Stimulated activated CD4-positive, alpha-beta T cell treated with anti-CD3 and anti-CD28 coated beads, Interleukin-4, amount 100 ng/mL, for 48 hours (primary cell): ENCODE measurements around the gene DCANP1.
"Not testable (repeated sequence)": the region's sequence is repeated elsewhere in the genome, so short reads cannot be mapped to it uniquely, and the experiment has no call there.

ENCODE experiments used
- DNase-seq, 2 donors: peaks; one replicate each; pipeline ENCODE4 v3.0.0-alpha.2; 2020; ENCODE audit warnings: low read depth in 2 of 2

DCANP1 gene

GRCh38 chr5:135447298-135447929 lies at the start of gene DCANP1:
DCANP1 (minus strand) TSS chr5:135447348; CDS start chr5:135447108, 240 bp downstream.
- no peak for DNase-seq

- not testable (repeated sequence) for DNase-seq
Observed at GRCh38 chr5:135495531-135495930, 48.4 kb upstream of the DCANP1 start.

DNA sequence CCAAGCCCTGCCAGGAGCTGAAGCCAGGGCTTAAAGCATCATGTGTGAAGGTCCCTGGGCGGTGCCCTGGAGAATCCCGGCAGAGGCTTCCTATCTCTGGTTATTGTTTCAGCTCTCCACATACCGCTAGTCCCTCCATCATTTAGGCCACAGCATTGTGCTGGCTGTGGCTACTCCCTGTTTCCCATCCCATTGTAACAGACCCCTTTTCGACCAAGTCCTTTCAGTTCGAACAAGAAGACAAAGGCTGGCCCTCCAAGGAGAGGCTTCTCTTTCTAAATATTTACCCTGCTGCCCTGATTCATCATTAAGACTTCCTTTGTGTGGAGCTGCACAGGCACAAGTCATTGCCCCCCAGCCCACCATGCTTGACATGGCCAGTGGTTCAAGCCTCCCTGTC lies 47.0 kb upstream of the DCANP1 start:
- no peak for DNase-seq

DNA sequence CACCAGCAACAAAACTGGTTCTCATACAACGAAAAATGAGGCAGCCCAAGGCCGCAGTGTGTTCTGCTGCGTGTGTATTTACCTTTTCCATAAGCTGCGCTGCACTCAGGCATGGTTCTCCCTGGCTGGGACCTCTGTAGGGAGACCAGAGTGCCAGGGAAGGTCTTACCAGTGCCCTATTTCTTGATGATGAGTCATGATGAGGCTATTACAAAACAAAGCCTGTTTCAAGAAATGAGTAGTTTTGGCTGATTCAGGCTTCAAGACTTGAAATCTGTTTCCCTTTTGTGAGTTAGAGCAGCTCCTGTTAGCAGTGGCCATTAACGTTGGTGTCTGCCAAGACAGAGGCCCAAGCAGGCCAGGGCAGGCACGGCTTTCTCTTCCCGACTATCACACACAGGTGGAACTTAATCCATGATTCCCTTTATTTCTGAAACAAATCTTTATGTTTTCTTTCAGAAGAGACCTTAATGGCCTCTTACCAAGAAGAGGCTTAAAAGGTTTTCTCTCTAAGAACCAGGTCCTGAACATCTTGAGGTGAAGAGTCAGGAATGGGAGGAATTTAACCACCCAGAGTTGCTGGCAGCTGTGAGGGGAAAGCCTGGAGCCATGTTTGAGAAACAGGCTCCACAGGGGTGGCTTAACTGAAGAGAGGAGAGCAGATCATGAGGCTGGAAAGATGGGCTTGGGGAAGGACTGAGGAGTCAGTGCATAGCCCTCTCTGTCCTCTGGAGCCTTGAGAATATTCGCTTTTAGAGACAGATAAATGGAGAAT lies 46.4 kb upstream of the DCANP1 start:
- DNase-seq: no peak

DNA sequence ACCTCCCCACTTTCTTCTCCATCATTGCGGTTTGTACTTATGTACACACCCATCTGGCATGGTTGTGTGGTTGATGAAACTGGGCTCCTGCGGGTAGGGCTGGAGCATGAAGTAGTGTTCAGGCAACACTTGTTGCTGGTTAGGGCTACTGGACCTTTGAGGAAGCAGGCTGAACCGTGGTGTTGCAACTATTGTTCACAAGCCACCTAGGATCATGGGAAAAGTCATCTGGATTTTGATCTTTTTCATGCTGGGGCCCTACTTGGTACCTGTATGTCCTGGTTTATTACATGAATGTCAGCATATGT lies 45.1 kb upstream of the DCANP1 start:
- DNase-seq: no peak

- DNase-seq: no peak
Observed at GRCh38 chr5:135491552-135492318, 44.6 kb upstream of the DCANP1 start.

GRCh38 chr5:135491038-135491551 lies 43.9 kb upstream of the DCANP1 start:
- DNase-seq: no peak

DNA sequence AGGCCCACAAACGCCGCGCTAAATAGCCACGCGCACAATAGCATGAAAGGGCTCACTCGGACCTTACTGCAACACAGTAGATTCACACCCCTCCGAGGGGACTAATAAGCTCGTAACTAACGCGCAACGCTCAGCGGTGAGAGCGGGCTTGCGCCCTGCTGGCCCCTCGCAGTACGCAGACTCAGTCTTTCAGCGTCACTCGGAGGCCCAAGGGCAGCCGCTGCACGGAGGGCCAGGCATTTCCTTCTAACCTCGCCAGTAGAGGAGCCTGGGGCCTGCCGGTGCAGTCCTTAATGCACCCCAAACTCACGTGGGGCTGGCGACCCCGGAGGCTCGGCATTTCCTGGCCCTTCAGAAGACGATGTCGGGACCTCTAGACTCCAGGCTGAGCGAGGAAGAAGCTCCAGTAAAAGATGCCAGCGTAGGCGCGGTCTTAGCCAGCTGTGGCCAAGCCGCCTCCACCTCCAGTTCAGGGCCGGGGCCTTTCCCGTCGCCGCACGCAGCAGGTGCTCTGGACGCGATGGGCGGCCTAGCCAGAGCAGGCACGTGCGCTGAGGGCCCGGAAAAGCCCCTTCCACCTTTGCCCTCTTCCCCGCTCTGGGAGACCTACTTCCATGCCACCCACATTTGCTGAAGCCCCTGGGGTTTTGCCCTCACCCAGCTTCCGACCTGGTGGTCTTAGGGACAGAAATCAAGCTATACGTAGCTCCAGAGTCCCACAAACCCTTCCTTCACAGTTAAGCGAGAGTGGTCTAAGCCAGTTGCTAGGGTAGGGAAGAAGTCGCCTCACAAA lies 43.3 kb upstream of the DCANP1 start:
- no peak for DNase-seq

DNA sequence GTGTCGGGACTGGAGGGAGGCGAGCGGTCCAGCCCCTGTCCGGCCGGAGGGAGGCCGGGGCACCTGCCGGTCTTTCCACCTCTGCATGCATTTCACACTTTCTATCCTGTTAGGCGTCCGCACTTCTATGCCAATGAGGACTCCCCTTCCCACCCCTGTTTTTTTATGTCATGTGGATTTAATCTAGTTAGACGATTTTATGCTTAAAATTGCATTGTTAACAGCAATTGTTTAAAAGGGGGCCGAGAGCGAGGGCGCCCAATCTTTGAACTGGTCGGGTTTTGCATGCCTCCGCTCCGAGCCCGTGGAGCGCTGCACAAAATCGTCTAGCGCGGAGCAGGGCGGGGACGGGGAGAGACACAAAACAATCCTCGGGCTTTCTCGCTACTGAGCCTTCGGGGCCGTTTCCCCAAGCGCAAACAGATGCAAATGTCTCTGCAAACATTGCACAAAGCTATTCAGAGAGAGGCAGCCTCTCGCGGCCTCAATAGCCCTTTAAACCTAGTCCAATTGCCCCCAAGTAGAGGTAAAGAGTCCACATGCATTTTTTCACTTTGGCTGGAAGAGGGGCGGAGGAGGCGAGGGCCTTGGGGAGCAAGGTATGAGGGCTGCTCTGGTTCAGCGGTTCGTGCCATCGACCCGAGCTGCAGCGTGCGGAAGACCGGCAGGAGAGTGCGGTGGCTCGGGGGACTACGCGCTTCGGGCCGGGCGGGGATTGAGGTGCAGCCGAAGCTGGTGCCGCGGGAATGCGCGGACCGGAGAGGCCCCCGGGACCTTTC lies 42.5 kb upstream of the DCANP1 start:
- no peak for DNase-seq

GRCh38 chr5:135488727-135489465 lies 41.7 kb upstream of the DCANP1 start:
- DNase-seq: no peak

DNA sequence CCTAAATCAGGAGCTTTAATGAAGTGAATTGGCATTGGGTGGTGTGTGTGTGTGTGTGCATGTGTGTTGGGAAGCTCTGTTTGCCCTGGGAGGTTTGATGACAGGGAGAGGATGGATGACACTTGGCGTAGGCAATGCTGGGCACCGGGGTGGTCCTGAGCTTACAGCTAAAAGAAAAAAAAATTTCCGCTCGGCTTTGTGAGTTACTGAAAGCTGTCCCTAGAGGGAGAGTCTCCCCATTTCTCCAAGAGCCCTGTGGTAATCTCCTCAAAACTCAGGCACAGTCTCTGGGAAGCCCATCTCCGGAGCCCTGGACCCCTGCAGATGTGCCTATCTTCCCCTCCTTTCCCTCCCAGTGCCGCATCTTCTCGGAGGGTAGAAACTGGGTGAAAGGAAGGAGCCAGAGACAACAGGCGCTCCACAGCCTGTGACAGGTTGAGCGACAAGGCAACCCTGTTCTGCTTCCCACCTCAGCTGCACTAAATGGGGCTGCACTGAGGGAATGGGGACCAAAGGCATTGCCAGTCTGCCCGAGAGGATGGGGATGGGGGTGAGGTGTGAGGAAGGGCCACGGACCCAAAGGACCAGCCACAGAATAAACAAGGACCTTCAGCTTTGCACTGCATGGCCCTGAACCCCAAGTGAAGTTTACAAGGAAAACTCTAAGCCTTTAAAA lies 40.8 kb upstream of the DCANP1 start:
- DNase-seq: no peak

- no peak for DNase-seq
Observed at GRCh38 chr5:135487037-135487395, 39.9 kb upstream of the DCANP1 start.

DNA sequence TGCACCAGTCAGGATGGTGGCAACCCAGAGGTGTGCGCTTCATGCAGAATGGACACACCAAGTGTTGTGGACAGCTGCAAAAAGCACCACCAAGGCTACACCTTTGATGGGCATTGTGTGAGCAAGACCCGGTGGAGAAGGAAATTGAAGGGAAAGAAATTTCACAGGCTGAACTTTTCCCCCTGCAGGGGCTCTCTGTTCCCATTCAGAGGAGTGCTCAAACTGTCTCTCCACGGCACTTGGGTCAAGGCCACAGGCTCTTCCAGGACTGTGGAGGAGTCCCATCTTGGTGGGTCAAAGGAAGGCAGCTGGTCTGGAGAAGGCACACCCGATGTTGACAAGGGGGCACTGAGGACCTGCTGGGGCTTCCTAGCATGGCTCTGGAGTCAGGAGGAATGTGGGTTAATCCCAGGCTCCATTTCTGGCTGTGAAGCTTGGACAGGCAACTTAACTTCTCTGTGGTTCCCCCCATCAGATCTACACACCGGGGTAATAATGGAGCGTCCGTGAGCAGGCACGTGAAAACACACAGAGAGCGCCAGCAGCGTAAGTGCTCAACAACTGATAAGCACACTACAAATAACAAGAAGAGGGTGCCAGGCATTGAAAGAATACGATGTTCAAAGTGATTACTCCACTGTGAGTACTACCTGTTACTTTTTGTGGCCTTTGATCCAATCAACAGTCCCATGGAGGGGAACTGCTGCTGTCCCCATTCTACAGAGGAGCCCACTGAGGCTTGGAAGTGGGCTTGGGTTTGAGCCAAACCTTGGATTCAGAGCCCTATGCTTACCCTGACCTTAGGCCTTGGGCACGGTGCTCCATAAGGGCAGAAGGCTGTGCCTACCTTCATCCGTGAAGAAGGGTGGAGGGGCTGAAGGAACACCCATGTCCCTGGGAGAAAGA lies 39.2 kb upstream of the DCANP1 start:
- no peak for DNase-seq

GRCh38 chr5:135484674-135485086 lies 37.5 kb upstream of the DCANP1 start:
- DNase-seq: no peak

DNA sequence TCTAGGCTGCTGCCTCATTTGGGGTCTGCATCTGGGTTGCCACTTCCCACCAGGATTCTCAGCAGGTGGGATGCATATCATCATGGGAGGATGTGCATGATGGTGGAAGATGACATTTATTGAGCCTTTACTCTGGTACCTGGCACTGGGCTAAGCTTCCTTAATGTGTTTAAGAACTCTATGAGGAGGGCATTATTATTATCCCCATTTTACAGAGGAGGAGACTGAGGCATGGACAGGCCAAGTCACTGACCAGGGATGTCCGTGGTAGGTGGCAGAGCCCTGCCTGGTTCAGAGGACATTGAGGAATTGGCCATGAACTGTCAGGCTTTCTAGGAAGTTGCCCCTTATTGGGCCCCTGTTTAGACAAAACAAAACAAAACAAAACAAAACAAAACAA lies 36.1 kb upstream of the DCANP1 start:
- DNase-seq: no peak

- DNase-seq: no peak
Observed at GRCh38 chr5:135482381-135482933, 35.3 kb upstream of the DCANP1 start.

DNA sequence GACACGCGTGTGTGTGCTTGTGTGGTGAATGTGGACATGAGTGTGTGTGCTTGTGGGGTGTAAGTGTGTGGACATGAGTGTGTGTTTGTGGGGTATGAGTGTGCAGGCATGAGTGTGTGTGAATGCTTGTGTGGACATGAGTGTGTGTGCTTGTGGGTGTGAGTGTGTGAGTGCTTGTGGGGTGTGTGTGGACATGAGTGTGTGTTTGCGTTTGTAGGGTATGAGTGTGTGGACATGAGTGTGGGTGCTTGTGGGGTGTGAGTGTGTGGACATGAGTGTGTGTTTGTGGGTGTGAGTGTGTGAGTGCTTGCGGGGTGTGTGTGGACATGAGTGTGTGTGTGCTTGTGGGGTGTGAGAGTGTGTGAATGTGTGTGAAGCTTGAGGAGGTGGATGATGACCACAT lies 34.8 kb upstream of the DCANP1 start:
- DNase-seq: no peak

- no peak for DNase-seq
Observed at GRCh38 chr5:135481387-135481786, 34.2 kb upstream of the DCANP1 start.
